Stimulated activated CD4-positive, alpha-beta T cell treated with anti-CD3 and anti-CD28 coated beads, Interleukin-4, amount 100 ng/mL, for 24 hours (primary cell): ENCODE results near the gene MAP3K1.

ENCODE experiments used
- DNase-seq: peaks from one replicate; pipeline ENCODE4 v3.0.0-alpha.2; 2020

MAP3K1 gene

GRCh38 chr5:56910210-56910965 is 95.0 kb downstream of the MAP3K1 start:
- DNase-seq = no peak

- no peak for DNase-seq
These were observed 98.4 kb downstream of the MAP3K1 start for GRCh38 chr5:56913766-56914165.

DNA sequence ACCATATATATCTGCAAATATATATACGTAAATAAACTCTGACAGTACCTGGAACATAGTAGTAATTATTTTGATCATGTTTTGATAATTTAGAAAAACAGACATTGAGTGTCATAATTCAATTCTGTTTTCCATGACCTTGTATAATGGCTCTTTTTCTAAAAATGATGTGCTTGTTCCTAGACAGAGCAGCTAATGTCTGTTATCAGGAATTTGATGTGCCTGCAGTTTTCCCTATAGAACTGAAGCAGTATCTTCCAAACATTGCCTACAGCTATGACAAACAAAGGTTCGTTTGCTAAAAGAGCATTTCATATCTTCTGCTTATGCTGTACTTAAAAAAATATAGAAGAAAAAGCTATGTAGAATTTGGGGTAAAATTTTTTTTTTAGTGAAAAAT is 99.3 kb downstream of the MAP3K1 start:
- DNase-seq = no peak

DNA sequence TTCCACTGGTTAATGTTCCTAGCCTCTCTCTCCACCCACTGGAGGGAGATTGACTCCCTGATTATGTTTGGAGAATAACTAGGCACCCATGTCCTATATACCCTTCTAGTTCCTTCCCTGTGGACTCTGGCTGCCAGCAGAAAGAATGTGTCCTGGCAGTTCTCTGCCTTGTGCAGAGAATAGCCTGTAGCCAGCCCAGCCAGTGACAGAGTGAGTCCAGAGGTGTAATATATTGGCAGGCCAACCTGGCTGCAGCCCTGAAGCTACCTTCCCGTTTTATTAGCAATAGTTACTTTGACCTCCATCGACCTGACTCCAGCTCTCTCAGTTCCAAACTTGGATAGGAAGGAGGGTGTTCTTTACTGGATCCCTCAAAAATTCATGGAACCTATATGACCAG is 102.2 kb downstream of the MAP3K1 start:
- DNase-seq = no peak

GRCh38 chr5:56918054-56918453 is 102.7 kb downstream of the MAP3K1 start:
- no peak for DNase-seq

DNA sequence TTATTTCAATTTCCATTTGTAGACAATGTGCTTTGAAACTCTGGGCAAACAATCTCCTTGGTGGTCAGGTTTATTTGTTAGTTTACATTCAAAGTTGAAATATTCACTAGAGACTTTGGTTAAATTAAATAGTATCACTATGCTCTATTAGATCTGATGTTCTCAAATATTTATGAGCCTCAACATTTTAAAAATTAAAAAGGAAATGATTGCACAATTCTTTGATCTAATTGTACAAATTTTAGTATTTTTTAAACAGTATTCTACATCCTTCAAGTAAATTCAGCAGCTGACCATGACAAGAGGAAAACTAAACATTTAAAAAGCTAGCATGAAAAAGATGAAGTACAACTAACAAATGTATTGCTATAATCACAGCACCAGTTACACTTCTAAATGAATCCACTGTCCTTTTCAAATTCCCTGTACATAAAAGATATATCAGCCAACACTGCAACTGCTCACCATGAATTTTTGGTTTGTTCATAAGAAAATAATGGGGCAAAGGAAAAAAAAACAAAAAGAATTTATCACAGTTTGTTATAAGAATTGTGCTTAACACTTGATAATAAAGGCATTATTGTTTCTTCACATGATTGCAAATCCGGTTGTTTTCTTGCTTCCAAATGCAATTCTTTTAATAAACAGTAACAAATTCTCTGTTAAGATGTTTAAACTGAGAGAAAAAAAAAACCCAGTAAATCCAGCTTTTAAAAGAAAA is 104.8 kb downstream of the MAP3K1 start:
- no peak for DNase-seq

DNA sequence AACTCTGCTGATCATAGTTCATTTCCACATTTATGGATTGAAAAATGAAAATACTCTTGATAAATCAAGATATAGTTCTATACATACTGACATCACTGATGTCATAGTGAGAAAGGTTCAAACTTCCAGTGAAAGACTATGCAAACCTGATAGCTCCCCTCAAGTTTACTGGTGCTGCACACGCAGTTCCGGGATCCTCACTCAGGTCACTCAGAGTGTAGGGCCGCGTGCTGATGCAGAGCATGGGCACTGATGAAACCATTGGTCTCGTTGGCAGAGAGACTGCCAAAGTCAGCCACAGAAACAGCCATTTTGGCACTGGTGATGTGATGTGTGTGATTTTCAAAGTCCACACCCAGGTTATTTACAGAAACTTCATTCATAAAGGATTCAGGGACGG is 107.6 kb downstream of the MAP3K1 start:
- DNase-seq = no peak

- DNase-seq = no peak
These were observed 119.0 kb downstream of the MAP3K1 start for GRCh38 chr5:56934325-56934724.

GRCh38 chr5:56938858-56939257 is 123.5 kb downstream of the MAP3K1 start:
- no peak for DNase-seq

GRCh38 chr5:56941981-56942380 is 126.6 kb downstream of the MAP3K1 start:
- no peak for DNase-seq
